CD14-positive monocyte (primary cell): ENCODE data around the gene CACNG3. TPM values are rescaled to one million over a fixed set of nuclear protein-coding genes. Genes with fewer than 3 reads are reported as not detected.

Experiments used
- DNase-seq, 3 donors: peaks; one replicate each; pipeline ENCODE4 v3.0.0-alpha.2; 2011 to 2022
- H2AFZ ChIP-seq: 2 replicates; pipeline ENCODE4 v1.6.0; 2012; ENCODE audit warnings: mild to moderate bottlenecking, low read depth, low read length, inconsistent platforms; ENCODE audit not compliant: insufficient read depth, poor library complexity, severe bottlenecking
- H3K27ac ChIP-seq, 2 donors: 1 replicate in 1 of 2; 2 replicates in 1 of 2; pipeline ENCODE4 v1.5.1; 2012 to 2013; ENCODE audit warnings: low read length in 2 of 2, control low read depth in 1 of 2, inconsistent platforms in 1 of 2, low read depth in 1 of 2, mild to moderate bottlenecking in 1 of 2
- H3K27me3 ChIP-seq, 2 donors: one replicate each; pipeline versions ENCODE4 v1.6.0 to v1.6.1; 2011 to 2013; ENCODE audit warnings: low read length in 2 of 2; ENCODE audit not compliant: control insufficient read depth in 2 of 2, insufficient read depth in 2 of 2
- H3K36me3 ChIP-seq, 2 donors: replicated peaks in 1 of 2; 1 replicate in 1 of 2; 2 replicates in 1 of 2; pipeline versions ENCODE4 v1.5.1 to v1.6.1; 2012 to 2013; ENCODE audit warnings: low read length in 2 of 2, control low read depth in 1 of 2, inconsistent platforms in 1 of 2, mild to moderate bottlenecking in 1 of 2; ENCODE audit not compliant: insufficient read depth in 2 of 2, control insufficient read depth in 1 of 2
- H3K4me1 ChIP-seq, 2 donors: 1 replicate in 1 of 2; 2 replicates in 1 of 2; pipeline versions ENCODE4 v1.5.1 to v1.6.1; 2012 to 2013; ENCODE audit warnings: low read length in 2 of 2, control low read depth in 1 of 2, inconsistent platforms in 1 of 2, mild to moderate bottlenecking in 1 of 2, moderate library complexity in 1 of 2; ENCODE audit not compliant: insufficient read depth in 2 of 2, control insufficient read depth in 1 of 2
- H3K4me2 ChIP-seq: replicated peaks from 2 replicates; pipeline ENCODE3; 2012; ENCODE audit warnings: low read length, moderate library complexity, mild to moderate bottlenecking; ENCODE audit not compliant: poor library complexity, severe bottlenecking; ENCODE audit errors: extremely low read depth
- H3K4me3 ChIP-seq, 3 experiments: fragments of 200-600 bp in 1 of 3; sonication (generic) in 1 of 3; replicated peaks in 1 of 3; 1 replicate in 2 of 3; 2 replicates in 1 of 3; pipeline ENCODE4 v1.5.1; 2011 to 2013; ENCODE audit warnings: low read length in 3 of 3, mild to moderate bottlenecking in 3 of 3, control low read depth in 2 of 3, low read depth in 2 of 3, inconsistent platforms in 1 of 3, moderate library complexity in 1 of 3
- H3K79me2 ChIP-seq: 2 replicates; pipeline ENCODE4 v1.6.0; 2012; ENCODE audit warnings: mild to moderate bottlenecking, control low read depth, inconsistent platforms, low read length, moderate library complexity; ENCODE audit not compliant: insufficient read depth
- H3K9ac ChIP-seq: 2 replicates; pipeline ENCODE4 v1.6.0; 2017; ENCODE audit warnings: low read length, mild to moderate bottlenecking; ENCODE audit not compliant: insufficient read depth, poor library complexity, severe bottlenecking
- H3K9me3 ChIP-seq, 2 donors: replicated peaks in 1 of 2; 1 replicate in 1 of 2; 2 replicates in 1 of 2; pipeline versions ENCODE4 v1.5.1 to v1.6.1; 2012 to 2013; ENCODE audit warnings: low read length in 2 of 2, control low read depth in 1 of 2; ENCODE audit not compliant: control insufficient read depth in 1 of 2, insufficient read depth in 1 of 2
- H4K20me1 ChIP-seq: 2 replicates; pipeline ENCODE4 v1.6.0; 2012; ENCODE audit warnings: mild to moderate bottlenecking, low read length, control low read depth, moderate library complexity; ENCODE audit not compliant: insufficient read depth
- H3K27ac Mint-ChIP-seq, 7 donors: one replicate each; pipeline ENCODE4 v1.8.0; 2020; ENCODE audit warnings: mild to moderate bottlenecking in 7 of 7, mixed read lengths in 7 of 7, moderate library complexity in 6 of 7, inconsistent platforms in 2 of 7
- H3K27me3 Mint-ChIP-seq, 3 donors: one replicate each; pipeline ENCODE4 v1.8.0; 2021 to 2022; ENCODE audit warnings: low read depth in 3 of 3, mild to moderate bottlenecking in 3 of 3, mixed read lengths in 3 of 3, moderate library complexity in 3 of 3, inconsistent platforms in 1 of 3
- H3K36me3 Mint-ChIP-seq, 2 donors: one replicate each; pipeline ENCODE4 v1.8.0; 2020; ENCODE audit warnings: mixed read lengths in 2 of 2, inconsistent platforms in 1 of 2, mild to moderate bottlenecking in 1 of 2
- H3K4me1 Mint-ChIP-seq: one replicate; pipeline ENCODE4 v1.8.0; 2020; ENCODE audit warnings: mild to moderate bottlenecking, mixed read lengths
- H3K4me3 Mint-ChIP-seq, 2 donors: one replicate each; pipeline ENCODE4 v1.8.0; 2020; ENCODE audit warnings: mild to moderate bottlenecking in 2 of 2, mixed read lengths in 2 of 2, moderate library complexity in 1 of 2
- H3K9me3 Mint-ChIP-seq, 7 donors: one replicate each; pipeline ENCODE4 v1.8.0; 2020 to 2022; ENCODE audit warnings: mixed read lengths in 7 of 7, mild to moderate bottlenecking in 6 of 7, moderate library complexity in 6 of 7, inconsistent platforms in 2 of 7
- CTCF ChIP-seq: fragments of 200-600 bp; IDR thresholded peaks from one replicate; pipeline ENCODE4 v1.8.0; 2022; ENCODE audit warnings: antibody characterized with exemption, mild to moderate bottlenecking
- WGBS: methylation state at CpG from one replicate; pipeline ENCODE4 v1.1.5; 2013; ENCODE audit warnings: missing lambda C conversion rate; ENCODE audit not compliant: insufficient coverage; 5-methylcytosine and 5-hydroxymethylcytosine counted together
- intact Hi-C, 2 donors: fragments of 100-400 bp; cut with micrococcal nuclease; formaldehyde crosslinking; loops; one replicate each; pipeline versions ENCODE4 v1.15.0 to v1.15.1; 2023
- polyA plus RNA-seq, 3 donors: library from polyadenylated mRNA; depleted of rRNA in 1 of 3; unstranded in 2 of 3; stranded (reverse) in 1 of 3; fragments of 300-500 nt in 2 of 3; fragments of >200 nt in 1 of 3; fragmentation: Illumina TruSeq in 2 of 3; gene quantifications; 1 replicate in 2 of 3; 2 replicates in 1 of 3; pipeline ENCODE4 v1.2.3, GENCODE V29; 2012 to 2021

The CACNG3 gene
- polyA plus RNA-seq, 3 donors = not detected

- Histone ChIP-seq H3K9me3 (no peaks in the 10 kb centered on the region), H3K4me1 (no peaks in the 10 kb centered on the region), H4K20me1 (no peaks in the 10 kb centered on the region), H3K36me3 (no peaks in the 10 kb centered on the region), H3K4me3 (no peak overlapping the region), H3K4me2 (no peak overlapping the region), H3K9ac (no peak overlapping the region), H3K27me3 (no peaks in the 10 kb centered on the region), H3K27ac (no peak overlapping the region), H3K79me2 (no peaks in the 10 kb centered on the region), H2AFZ (no peak overlapping the region)
- intact Hi-C loops = no loop called here
- peaks cover 0 to 2% (median 0%) of the 10 kb centered on the region in 7 donors for H3K9me3 Mint-ChIP-seq
- H3K27me3 Mint-ChIP-seq = peaks cover 1 to 8% (median 4%) of the 10 kb centered on the region in 3 donors
- no peaks in the 10 kb centered on the region for H3K36me3 Mint-ChIP-seq
- 91% methylated on average over 8 of the region's 11 CpGs for WGBS
- no peak for DNase-seq
- H3K4me1 Mint-ChIP-seq = no peaks in the 10 kb centered on the region
- TF ChIP-seq CTCF = no peak
- H3K27ac Mint-ChIP-seq = no peak overlapping the region
- H3K4me3 Mint-ChIP-seq = no peak overlapping the region
Measured at GRCh38 chr16:24346734-24347133, 90.6 kb downstream of the CACNG3 start.

GRCh38 chr16:24347556-24347955 is 91.4 kb downstream of the CACNG3 start:
- Mint-ChIP-seq H3K9me3 (peaks cover 0 to 3% (median 0%) of the 10 kb centered on the region in 7 donors), H3K4me3 (no peak overlapping the region), H3K36me3 (no peaks in the 10 kb centered on the region), H3K27me3 (peaks cover 1 to 8% (median 4%) of the 10 kb centered on the region in 3 donors), H3K27ac (no peak overlapping the region), H3K4me1 (no peaks in the 10 kb centered on the region)
- Histone ChIP-seq H3K9me3 (no peaks in the 10 kb centered on the region), H4K20me1 (no peaks in the 10 kb centered on the region), H3K36me3 (no peaks in the 10 kb centered on the region), H3K9ac (no peak overlapping the region), H3K4me2 (no peak overlapping the region), H3K27ac (no peak overlapping the region), H3K4me1 (no peaks in the 10 kb centered on the region), H3K4me3 (no peak overlapping the region), H2AFZ (no peak overlapping the region), H3K79me2 (no peaks in the 10 kb centered on the region), H3K27me3 (no peaks in the 10 kb centered on the region)
- 71% methylated on average over 1 of the region's 2 CpGs for WGBS
- intact Hi-C loops = no loop called here
- DNase-seq = no peak
- no peak for TF ChIP-seq CTCF
